T47D (cell line): Measurements from ENCODE around the gene CYP21A2.
"Not testable (repeated sequence)": the region's sequence is repeated elsewhere in the genome, so short reads cannot be mapped to it uniquely, and the experiment has no call there.

Experiments
- DNase-seq, 2 experiments: peaks; one replicate each; pipeline versions ENCODE4 v3.0.0 to v3.0.0-alpha.2; 2011 to 2012; ENCODE audit warnings: low read depth in 1 of 2, low spot score in 1 of 2
- in situ Hi-C: cut with HindIII; loops from 2 replicates; pipeline ENCODE4 v1.10.0; 2016; ENCODE audit warnings: low sequenced_read_pairs, low pct_unique_long_range_greater_than_20kb

Gene CYP21A2

DNA sequence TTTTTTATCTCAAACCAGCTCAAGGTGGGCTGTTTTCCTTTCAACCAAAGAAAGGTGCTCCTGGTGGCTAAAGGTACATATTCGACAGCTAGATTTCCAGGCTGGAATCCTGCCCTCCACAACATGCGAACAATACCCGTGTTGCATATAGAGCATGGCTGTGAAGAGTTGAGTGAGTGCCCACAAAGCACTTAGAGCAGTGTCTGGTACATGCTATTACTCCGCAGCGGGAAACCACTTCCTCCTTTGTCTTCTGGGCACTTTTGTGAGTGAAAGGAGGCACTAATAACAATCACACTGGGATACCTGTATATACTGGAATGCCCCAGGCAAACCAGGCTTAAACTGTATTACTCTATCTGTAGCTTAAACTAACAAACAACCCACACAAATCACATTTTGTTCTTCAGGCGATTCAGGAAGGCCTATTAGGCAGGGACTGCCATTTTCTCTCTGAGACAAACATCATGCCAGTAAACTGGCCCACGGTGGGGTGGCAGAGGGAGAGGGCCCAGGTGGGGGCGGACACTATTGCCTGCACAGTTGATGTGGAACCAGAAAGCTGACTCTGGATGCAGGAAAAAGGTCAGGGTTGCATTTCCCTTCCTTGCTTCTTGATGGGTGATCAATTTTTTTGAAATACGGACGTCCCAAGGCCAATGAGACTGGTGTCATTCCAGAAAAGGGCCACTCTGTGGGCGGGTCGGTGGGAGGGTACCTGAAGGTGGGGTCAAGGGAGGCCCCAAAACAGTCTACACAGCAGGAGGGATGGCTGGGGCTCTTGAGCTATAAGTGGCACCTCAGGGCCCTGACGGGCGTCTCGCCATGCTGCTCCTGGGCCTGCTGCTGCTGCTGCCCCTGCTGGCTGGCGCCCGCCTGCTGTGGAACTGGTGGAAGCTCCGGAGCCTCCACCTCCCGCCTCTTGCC is at the start of gene CYP21A2:
Gene CYP21A2 (plus strand): TSS at position 818 of the 927 bp plus-strand sequence. CDS start 8 bp downstream, at position 826.
- in situ Hi-C loops, DNase-seq: not testable (repeated sequence)

- DNase-seq, in situ Hi-C loops: not testable (repeated sequence)
These were observed 48.9 kb upstream of the CYP21A2 start for GRCh38 chr6:31989363-31989762.

DNA sequence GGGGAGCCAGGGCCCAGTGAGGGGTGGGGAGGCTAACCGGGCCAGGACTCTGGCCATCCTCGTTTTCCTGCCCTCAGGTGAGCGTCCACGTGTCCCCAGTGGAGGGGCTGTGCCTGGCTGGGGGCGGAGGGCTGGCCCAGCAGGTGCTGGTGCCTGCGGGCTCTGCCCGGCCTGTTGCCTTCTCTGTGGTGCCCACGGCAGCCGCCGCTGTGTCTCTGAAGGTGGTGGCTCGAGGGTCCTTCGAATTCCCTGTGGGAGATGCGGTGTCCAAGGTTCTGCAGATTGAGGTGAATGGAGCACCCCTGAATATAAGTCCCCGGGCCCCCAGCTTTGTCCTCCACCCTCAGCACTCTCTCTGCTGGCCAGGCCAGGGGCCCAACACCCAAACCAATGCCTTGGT is 43.8 kb upstream of the CYP21A2 start:
- in situ Hi-C loops, DNase-seq: not testable (repeated sequence)

- in situ Hi-C loops, DNase-seq: not testable (repeated sequence)
These were observed 41.8 kb upstream of the CYP21A2 start for GRCh38 chr6:31996385-31996784.

DNA sequence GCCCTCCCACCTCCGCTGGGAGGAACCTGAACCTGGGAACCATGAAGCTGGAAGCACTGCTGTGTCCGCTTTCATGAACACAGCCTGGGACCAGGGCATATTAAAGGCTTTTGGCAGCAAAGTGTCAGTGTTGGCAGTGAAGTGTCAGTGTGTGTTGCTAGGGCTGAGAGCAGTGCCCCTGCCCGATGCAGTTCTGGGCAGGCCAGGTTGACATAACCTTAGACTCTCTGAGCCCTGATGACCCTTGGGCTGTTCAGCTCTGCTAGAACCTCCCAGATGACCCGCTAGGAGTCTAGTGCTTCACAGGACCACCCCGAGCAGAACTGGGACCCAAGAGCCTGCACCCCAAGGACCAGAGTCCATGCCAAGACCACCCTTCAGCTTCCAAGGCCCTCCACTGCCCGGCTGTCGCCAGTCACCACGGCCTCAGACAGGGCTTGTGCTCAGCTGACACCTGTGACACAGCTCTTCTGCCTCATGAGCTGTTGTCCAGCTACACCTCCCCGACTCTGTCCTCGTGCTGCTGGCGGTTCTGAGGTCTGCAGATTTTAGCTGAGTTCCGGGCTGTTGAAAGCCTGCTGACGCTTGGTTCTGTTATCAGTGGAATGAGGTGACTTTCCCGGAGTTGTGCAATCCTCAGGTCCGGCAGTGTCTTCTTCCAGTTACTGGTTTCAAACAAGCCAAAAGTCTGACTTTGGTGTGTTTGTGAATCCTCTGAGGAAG is 35.5 kb upstream of the CYP21A2 start:
- DNase-seq, in situ Hi-C loops: not testable (repeated sequence)

GRCh38 chr6:32003301-32003700 is 34.9 kb upstream of the CYP21A2 start:
- in situ Hi-C loops, DNase-seq: not testable (repeated sequence)

- DNase-seq, in situ Hi-C loops: not testable (repeated sequence)
These were observed 33.8 kb upstream of the CYP21A2 start for GRCh38 chr6:32004393-32004792.

DNA sequence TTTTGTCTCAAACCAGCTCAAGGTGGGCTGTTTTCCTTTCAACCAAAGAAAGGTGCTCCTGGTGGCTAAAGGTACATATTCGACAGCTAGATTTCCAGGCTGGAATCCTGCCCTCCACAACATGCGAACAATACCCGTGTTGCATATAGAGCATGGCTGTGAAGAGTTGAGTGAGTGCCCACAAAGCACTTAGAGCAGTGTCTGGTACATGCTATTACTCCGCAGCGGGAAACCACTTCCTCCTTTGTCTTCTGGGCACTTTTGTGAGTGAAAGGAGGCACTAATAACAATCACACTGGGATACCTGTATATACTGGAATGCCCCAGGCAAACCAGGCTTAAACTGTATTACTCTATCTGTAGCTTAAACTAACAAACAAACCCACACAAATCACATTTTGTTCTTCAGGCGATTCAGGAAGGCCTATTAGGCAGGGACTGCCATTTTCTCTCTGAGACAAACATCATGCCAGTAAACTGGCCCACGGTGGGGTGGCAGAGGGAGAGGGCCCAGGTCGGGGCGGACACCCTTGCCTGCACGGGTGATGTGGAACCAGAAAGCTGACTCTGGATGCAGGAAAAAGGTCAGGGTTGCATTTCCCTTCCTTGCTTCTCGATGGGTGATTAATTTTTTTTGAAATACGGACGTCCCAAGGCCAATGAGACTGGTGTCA is 33.2 kb upstream of the CYP21A2 start:
- DNase-seq, in situ Hi-C loops: not testable (repeated sequence)

DNA sequence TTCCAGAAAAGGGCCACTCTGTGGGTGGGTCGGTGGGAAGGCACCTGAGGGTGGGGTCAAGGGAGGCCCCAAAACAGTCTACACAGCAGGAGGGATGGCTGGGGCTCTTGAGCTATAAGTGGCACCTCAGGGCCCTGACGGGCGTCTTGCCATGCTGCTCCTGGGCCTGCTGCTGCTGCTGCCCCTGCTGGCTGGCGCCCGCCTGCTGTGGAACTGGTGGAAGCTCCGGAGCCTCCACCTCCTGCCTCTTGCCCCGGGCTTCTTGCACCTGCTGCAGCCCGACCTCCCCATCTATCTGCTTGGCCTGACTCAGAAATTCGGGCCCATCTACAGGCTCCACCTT is 32.7 kb upstream of the CYP21A2 start:
- DNase-seq, in situ Hi-C loops: not testable (repeated sequence)

DNA sequence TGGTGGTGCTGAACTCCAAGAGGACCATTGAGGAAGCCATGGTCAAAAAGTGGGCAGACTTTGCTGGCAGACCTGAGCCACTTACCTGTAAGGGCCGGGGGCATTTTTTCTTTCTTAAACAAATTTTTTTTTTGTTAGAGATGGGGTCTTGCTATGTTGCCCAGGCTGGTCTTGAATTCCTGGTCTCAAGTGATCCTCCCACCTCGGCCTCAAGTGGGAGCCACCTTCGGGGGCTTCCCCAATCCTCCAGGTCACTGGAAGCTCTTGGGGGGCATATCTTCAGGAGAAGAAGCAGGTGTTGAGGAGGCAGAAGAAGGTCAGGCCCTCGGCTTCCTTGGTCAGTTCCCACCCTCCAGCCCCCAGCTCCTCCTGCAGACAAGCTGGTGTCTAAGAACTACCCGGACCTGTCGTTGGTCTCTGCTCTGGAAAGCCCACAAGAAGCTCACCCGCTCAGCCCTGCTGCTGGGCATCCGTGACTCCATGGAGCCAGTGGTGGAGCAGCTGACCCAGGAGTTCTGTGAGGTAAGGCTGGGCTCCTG is 32.2 kb upstream of the CYP21A2 start:
- DNase-seq, in situ Hi-C loops: not testable (repeated sequence)

- in situ Hi-C loops, DNase-seq: not testable (repeated sequence)
These were observed 31.1 kb upstream of the CYP21A2 start for GRCh38 chr6:32007086-32007485.

DNA sequence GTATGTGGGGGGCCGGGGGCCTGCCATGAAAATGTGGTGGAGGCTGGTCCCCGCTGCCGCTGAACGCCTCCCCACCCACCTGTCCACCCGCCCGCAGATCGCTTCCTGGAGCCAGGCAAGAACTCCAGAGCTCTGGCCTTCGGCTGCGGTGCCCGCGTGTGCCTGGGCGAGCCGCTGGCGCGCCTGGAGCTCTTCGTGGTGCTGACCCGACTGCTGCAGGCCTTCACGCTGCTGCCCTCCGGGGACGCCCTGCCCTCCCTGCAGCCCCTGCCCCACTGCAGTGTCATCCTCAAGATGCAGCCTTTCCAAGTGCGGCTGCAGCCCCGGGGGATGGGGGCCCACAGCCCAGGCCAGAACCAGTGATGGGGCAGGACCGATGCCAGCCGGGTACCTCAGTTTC is 30.2 kb upstream of the CYP21A2 start:
- DNase-seq, in situ Hi-C loops: not testable (repeated sequence)

- DNase-seq, in situ Hi-C loops: not testable (repeated sequence)
These were observed 29.6 kb upstream of the CYP21A2 start for GRCh38 chr6:32008616-32009015.

DNA sequence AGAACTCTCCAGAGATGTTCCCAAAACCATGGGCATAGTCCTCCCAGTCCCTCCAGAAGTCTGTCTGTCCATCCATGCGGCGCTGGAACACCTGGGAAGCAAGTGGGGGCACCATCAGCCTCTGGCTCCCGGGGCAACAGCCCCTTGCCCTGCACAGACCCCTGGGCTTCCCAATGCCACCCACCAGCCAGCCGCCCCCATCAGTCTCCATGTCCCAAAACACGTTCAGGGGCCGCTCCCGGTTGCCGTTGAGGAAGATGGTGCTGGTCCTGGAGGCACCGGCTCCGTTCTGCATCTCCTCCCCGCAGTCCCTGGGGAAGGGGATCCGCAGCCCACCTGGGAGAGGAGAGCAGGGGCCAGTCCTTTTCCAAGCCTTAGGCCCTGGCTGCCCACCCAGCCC is 28.7 kb upstream of the CYP21A2 start:
- in situ Hi-C loops, DNase-seq: not testable (repeated sequence)

GRCh38 chr6:32010856-32011530 is 27.2 kb upstream of the CYP21A2 start:
- DNase-seq, in situ Hi-C loops: not testable (repeated sequence)

DNA sequence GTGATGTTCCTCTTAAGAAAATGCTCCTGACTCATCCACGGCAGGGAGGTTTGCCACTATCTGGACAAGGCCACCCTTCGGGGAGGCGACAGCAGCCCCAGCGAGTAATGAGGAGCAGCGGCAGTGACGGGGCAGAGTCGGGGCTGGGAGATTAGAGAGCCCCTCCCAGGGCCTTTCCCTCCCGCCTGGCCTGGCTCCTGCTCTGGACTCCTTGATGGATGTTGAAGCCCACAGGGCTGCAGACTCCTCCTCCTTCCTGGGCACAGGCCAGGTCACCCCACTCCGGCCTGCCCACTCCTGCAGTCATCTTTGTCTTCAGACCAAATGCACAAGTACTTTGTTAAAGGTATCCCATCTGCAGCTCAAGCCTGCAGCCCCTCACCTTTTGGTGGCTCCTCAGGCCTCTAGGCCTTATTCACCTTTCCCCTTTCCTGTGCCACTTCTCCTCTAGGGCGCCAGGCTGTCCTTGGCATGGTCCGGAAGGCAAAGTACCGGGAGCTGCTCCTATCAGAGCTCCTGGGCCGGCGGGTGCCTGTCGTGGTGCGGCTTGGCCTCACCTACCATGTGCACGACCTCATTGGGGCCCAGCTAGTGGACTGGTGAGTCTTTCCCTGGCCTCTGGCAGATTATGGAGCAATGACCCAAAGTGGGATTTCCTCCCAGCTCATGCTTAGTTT is 25.1 kb upstream of the CYP21A2 start:
- DNase-seq, in situ Hi-C loops: not testable (repeated sequence)

DNA sequence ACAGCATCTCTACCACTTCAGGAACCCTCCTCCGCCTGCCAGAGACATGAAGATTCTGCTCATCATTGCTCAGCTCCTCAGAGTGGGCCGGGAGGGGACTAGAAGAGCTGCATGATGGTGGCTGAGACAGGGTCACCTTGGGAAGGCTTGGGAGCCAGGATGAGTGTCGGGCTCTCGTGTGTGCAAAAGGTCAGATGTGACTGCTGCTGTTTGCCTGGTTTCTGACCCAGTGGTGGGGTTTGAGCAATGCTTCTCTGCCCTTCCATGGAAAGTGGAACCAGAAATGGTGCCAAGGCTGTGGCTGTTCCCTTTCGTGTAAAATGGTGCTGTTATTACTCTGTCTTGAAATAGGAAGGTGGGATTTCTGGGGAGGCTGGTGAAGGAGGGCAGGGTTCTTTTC is 24.5 kb upstream of the CYP21A2 start:
- in situ Hi-C loops, DNase-seq: not testable (repeated sequence)
